HG03558 (cell line): Measurements from ENCODE around the gene RDX.
"Not testable (repeated sequence)": the region's sequence is repeated elsewhere in the genome, so short reads cannot be mapped to it uniquely, and the experiment has no call there.

Experiments
- ATAC-seq: cut with Tn5 transposase; IDR thresholded peaks from one replicate; pipeline ENCODE4 v1.9.1; 2021; ENCODE audit warnings: moderate number of reproducible peaks; ENCODE audit not compliant: unreplicated experiment; ENCODE audit errors: extremely low read depth

Gene RDX

GRCh38 chr11:110208678-110209312 is 87.6 kb downstream of the RDX start:
- ATAC-seq = not testable (repeated sequence)

- no peak for ATAC-seq
Observed at GRCh38 chr11:110207123-110207522, 89.3 kb downstream of the RDX start.

GRCh38 chr11:110200836-110201235 is 95.6 kb downstream of the RDX start:
- no peak for ATAC-seq

GRCh38 chr11:110200241-110200640 is 96.2 kb downstream of the RDX start:
- ATAC-seq = no peak

GRCh38 chr11:110199184-110199981 is 97.0 kb downstream of the RDX start:
- no peak for ATAC-seq

- ATAC-seq = no peak
Observed at GRCh38 chr11:110198031-110198729, 98.2 kb downstream of the RDX start.

GRCh38 chr11:110196884-110197420 is 99.5 kb downstream of the RDX start:
- ATAC-seq = no peak

GRCh38 chr11:110196241-110196754 is 100.1 kb downstream of the RDX start:
- no peak for ATAC-seq

- not testable (repeated sequence) for ATAC-seq
Observed at GRCh38 chr11:110194211-110194766, 102.1 kb downstream of the RDX start.

- peak; percentile 68 for ATAC-seq
Observed at GRCh38 chr11:110192604-110193282, 103.7 kb downstream of the RDX start.

- ATAC-seq = no peak
Observed at GRCh38 chr11:110190885-110191284, 105.5 kb downstream of the RDX start.

- ATAC-seq = no peak
Observed at GRCh38 chr11:110187731-110188130, 108.7 kb downstream of the RDX start.

GRCh38 chr11:110186867-110187266 is 109.5 kb downstream of the RDX start:
- ATAC-seq = no peak

- no peak for ATAC-seq
Observed at GRCh38 chr11:110186456-110186855, 110.0 kb downstream of the RDX start.

- ATAC-seq = no peak
Observed at GRCh38 chr11:110185599-110185998, 110.8 kb downstream of the RDX start.

GRCh38 chr11:110185121-110185591 is 111.3 kb downstream of the RDX start:
- ATAC-seq = no peak

GRCh38 chr11:110184456-110184855 is 112.0 kb downstream of the RDX start:
- no peak for ATAC-seq

- no peak for ATAC-seq
Observed at GRCh38 chr11:110182886-110183285, 113.5 kb downstream of the RDX start.

GRCh38 chr11:110179064-110179463 is 117.3 kb downstream of the RDX start:
- no peak for ATAC-seq

GRCh38 chr11:110177086-110177456 is 119.3 kb downstream of the RDX start:
- ATAC-seq = no peak
